HG03103 (cell line): ENCODE measurements around the gene CACNA1B.
"Not testable (repeated sequence)": the region's sequence is repeated elsewhere in the genome, so short reads cannot be mapped to it uniquely, and the experiment has no call there.

ENCODE experiments used
- ATAC-seq: cut with Tn5 transposase; IDR thresholded peaks from one replicate; pipeline ENCODE4 v1.9.1; 2021; ENCODE audit warnings: low read depth; ENCODE audit not compliant: unreplicated experiment

CACNA1B gene

GRCh38 chr9:137865581-137866145 is 11.9 kb upstream of the CACNA1B start:
- no peak for ATAC-seq

- no peak for ATAC-seq
Measured at GRCh38 chr9:137866226-137867141, 11.1 kb upstream of the CACNA1B start.

GRCh38 chr9:137870432-137870831 is 7.2 kb upstream of the CACNA1B start:
- ATAC-seq, result no peak

- no peak for ATAC-seq
Measured at GRCh38 chr9:137872296-137872695, 5.3 kb upstream of the CACNA1B start.

GRCh38 chr9:137873408-137873807 is 4.2 kb upstream of the CACNA1B start:
- ATAC-seq, result no peak

GRCh38 chr9:137873858-137874362 is 3.7 kb upstream of the CACNA1B start:
- no peak for ATAC-seq

GRCh38 chr9:137875354-137875753 is 2.2 kb upstream of the CACNA1B start:
- no peak for ATAC-seq

GRCh38 chr9:137875846-137876245 is 1.7 kb upstream of the CACNA1B start:
- ATAC-seq, result no peak

GRCh38 chr9:137876269-137876668 is 1.3 kb upstream of the CACNA1B start:
- ATAC-seq, result no peak

GRCh38 chr9:137876781-137877386 is 698 bp upstream of the CACNA1B start:
- no peak for ATAC-seq

GRCh38 chr9:137878146-137878941 is 762 bp downstream of the CACNA1B start:
- ATAC-seq, result no peak

- no peak for ATAC-seq
Measured at GRCh38 chr9:137879052-137879451, 1.5 kb downstream of the CACNA1B start.

- no peak for ATAC-seq
Measured at GRCh38 chr9:137879566-137880150, 2.1 kb downstream of the CACNA1B start.

- ATAC-seq, result no peak
Measured at GRCh38 chr9:137880160-137880975, 2.8 kb downstream of the CACNA1B start.

- no peak for ATAC-seq
Measured at GRCh38 chr9:137880976-137881530, 3.5 kb downstream of the CACNA1B start.

- ATAC-seq, result no peak
Measured at GRCh38 chr9:137881591-137882505, 4.3 kb downstream of the CACNA1B start.

- ATAC-seq, result no peak
Measured at GRCh38 chr9:137882506-137882821, 4.9 kb downstream of the CACNA1B start.

- not testable (repeated sequence) for ATAC-seq
Measured at GRCh38 chr9:137883977-137884376, 6.4 kb downstream of the CACNA1B start.
